AG10803 (cell line): ENCODE measurements around the gene INAFM2.
A peak's percentile ranks its signal among the peaks of the same experiment; 100 is the strongest.

Source experiments
- DNase-seq: peaks from one replicate; pipeline ENCODE4 v3.0.0; 2010; ENCODE audit warnings: low read depth
- H3K4me3 ChIP-seq: 2 replicates; pipeline ENCODE4 v1.5.1; 2011; ENCODE audit warnings: mild to moderate bottlenecking, low read length, control low read depth
- TF ChIP-seq, protein P1 (sequence below): conservative IDR thresholded peaks from 2 replicates; pipeline ENCODE4 v1.5.1; 2011; ENCODE audit warnings: mild to moderate bottlenecking, low read length, control low read depth, inconsistent platforms

INAFM2 gene

DNA sequence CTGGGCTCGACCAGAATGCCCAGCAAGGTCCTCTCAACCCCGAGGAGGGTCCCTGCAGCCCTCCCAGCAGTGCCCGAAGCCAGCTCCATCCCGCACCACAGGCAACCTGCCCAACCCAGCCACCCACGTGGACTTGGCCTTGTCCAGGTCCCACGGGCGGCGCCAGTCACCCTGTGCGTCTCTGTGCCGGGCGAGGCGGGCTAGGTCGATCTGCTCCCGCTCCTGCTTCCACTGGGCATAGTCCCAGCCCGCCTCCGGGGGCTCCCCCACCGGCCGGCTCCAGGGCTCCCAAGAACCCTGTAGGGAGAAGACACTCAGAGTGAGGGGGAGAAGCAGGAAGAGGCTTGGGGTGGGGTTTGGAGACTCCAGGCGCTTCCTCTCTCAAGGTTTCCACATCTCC, 14.1 kb downstream of the INAFM2 start:
- H3K4me3 ChIP-seq, result peak overlapping the region; percentile 79; the same call in 1 of the 2 replicates
- no peak for DNase-seq
- TF ChIP-seq, protein P1, sequence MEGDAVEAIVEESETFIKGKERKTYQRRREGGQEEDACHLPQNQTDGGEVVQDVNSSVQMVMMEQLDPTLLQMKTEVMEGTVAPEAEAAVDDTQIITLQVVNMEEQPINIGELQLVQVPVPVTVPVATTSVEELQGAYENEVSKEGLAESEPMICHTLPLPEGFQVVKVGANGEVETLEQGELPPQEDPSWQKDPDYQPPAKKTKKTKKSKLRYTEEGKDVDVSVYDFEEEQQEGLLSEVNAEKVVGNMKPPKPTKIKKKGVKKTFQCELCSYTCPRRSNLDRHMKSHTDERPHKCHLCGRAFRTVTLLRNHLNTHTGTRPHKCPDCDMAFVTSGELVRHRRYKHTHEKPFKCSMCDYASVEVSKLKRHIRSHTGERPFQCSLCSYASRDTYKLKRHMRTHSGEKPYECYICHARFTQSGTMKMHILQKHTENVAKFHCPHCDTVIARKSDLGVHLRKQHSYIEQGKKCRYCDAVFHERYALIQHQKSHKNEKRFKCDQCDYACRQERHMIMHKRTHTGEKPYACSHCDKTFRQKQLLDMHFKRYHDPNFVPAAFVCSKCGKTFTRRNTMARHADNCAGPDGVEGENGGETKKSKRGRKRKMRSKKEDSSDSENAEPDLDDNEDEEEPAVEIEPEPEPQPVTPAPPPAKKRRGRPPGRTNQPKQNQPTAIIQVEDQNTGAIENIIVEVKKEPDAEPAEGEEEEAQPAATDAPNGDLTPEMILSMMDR, result no peak

DNA sequence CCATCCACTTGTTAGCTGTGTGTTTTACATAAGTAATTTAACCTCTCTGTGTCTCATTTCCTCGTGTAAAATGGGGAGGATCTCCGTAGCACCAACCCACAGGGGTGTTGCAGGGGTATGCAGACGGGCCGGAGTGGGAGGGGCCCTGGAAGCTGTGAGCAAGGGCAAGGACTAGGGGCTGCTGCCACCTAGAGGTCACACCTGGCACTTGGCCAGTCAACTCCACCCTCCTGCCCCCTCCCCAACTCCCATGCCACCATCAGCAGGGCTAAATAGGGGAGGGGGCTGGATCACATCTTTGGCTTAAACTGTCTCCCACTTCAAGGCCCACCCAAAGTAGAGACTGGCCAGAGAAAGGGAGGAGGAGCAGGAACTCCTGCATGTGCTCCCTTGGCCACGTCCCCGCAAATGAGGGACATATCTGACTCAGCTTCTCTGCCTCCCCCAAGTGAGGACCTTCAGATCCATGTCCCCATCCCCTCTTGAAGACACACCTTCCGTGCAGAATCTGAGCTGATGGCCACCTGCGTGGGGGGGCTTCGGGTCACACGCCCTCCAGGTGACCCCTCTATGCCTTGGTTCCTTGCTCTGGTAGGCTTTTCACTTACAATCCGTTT, 14.7 kb downstream of the INAFM2 start:
- peak overlapping the region; percentile 79 for H3K4me3 ChIP-seq
- DNase-seq, result peak; percentile 56
- TF ChIP-seq, protein P1, result peak; percentile 54

DNA sequence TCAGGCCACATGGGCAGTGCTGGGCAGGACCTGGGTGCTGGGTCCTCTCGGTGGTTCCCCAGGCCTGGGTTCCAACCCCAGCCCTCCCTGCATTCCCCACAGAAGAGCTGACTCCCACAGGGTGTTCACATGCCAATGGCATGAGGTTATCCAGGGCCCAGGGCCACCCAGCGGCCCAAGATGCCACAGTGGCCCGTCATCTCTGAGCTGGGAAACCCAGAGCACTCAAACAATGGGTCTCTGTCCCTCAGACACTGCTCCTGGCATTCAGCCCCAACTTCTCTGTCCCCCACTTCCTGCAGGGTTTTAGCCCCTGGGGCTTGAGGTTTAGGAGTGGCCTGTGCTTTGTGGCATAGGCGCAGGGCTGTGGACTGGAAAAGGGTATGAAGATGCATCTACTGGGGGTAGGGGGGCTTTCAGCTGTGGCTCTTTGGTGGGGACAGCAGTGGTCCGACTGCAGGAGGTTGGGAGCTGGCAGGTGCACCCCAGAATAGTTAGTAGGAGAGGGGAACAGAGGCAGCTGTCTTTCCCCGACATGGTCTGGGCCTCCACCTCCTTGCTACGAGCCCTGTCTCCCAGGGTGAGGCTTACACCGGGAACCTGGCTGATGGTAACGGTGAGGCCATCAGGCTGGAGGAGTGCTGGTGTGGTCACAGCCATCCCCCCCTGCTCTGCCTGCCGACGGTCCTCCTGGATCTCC, 15.6 kb downstream of the INAFM2 start:
- TF ChIP-seq, protein P1, result no peak
- peak; percentile 94 for DNase-seq
- H3K4me3 ChIP-seq, result peak overlapping the region; percentile 79

DNA sequence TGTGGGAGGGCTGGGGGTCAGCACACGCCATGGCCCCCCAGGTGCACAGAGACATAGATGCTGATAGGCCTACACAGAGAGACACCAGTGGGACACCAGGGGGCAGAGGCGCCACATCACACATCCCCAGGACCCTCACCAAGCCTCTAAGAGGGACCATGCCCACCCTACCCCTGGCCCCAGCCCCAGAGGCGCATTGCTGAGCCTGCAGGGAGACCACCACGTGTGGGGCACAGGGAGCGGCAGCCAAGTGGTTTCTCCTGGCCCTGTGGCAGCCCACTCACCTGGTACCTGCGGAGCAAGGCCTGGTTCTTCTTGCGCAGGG, 16.1 kb downstream of the INAFM2 start:
- DNase-seq, result no peak
- H3K4me3 ChIP-seq, result peak overlapping the region; percentile 79
- TF ChIP-seq, protein P1, result peak; percentile 24

DNA sequence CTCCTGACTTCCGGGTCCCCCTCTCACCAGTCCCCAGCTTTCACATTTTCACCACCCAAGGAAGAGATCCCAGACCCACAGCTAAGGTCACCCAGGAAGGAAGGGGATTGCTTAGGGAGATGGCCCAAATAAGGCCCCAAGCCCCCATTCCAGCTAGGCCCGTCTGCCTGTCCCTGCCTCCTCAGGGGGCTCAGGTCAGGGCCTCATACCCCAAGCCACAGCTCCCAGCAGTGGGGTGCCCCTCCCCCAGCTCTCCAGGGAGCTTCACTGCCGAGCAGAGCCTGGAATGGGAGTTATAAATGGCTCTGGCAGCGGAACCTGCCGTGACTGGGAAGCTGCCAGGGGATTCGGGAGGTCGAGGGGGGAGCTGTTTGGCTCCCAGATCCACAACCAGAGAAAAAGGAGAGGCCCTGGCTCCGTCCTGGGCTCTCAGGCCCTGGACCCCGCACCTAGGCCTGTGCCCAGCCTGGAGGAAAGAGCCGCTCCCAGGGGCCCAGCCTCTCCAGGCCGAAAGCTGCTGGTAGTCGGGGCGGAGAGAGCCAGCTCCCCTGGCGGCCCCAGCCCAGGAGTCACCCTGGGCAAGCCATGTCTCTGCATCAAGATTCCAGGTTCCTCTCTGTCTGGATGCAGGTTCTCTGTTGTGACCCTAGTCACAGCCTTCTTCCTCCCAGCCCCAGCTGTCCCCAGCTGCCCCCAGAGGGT, 16.7 kb downstream of the INAFM2 start:
- DNase-seq, result peak; percentile 92
- peak overlapping the region; percentile 79 for H3K4me3 ChIP-seq
- TF ChIP-seq, protein P1, result no peak

DNA sequence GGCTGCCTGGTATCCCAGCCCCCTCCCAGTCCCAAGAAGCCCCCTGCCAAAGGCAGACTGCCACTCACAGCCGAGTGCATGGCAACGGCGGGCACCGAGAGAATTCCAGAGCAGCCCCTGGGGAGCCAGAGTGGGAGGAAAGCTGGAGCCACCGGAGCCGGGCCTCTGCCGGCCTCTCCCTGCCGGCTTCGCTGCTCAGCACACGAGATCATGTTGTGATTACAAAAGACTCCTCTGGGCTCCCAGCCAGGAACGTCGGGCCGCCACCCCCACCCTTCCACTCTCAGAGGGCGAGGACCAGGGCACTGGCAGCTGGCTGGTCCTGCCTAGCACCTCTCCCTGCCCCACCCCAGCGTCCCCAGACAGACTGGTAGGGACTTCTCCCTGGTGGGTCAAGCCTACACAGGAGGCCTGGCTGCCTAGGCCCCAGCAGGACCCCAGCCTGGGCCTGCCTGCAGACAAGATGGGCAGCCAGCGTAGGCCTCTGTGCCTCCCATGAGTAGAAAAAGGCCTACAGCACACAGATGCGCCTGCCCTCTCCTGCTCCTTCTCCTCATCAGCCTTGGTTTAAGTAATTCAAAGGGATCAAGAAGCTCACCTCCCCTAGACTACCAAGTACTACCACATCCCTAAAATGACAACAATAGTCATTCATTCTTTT, 17.4 kb downstream of the INAFM2 start, which contains the start of gene CCDC9B:
Gene CCDC9B (minus strand): TSS at position 200 of the 661 bp plus-strand sequence. CDS start 120 bp downstream, at position 80.
- H3K4me3 ChIP-seq, result peak within 1 kb of the TSS; percentile 79
- TF ChIP-seq, protein P1, result no peak
- DNase-seq, result peak; percentile 90
